ENCODE results near the gene NMD3.

The NMD3 gene

DNA sequence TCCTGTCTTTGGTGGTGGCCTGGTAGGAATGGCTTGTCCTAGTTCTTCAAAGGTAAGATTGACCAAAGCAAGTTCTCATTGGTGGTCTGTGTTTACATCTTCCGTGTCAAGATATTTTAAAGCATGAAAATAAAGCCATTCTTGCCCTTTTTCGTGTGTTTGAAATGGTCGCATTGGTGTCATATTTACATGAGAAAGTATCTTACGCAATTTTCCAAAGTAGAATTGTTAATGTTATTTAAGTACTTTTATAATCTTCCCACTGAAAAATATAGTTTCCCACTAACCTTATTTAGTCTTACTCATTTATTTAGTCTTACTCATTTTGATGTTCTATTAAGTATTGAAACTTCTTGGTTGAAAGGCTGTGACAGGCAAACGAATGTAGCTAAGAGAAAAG, 31.0 kb downstream of the NMD3 start:
- no peaks in the 10 kb centered on the region for H3K27me3 Mint-ChIP-seq
- ATAC-seq (ENCODE audit: low read depth) (no peak), DNase-seq (ENCODE audit: low spot score in 2 of 2) (no peak)
- peaks cover 34% of the 10 kb centered on the region for H3K36me3 Mint-ChIP-seq
- no peak overlapping the region for H3K27ac Mint-ChIP-seq
- H3K4me1 Mint-ChIP-seq, result no peaks in the 10 kb centered on the region
- H3K4me3 Mint-ChIP-seq, result no peak overlapping the region
- no peaks in the 10 kb centered on the region for H3K9me3 Mint-ChIP-seq

DNA sequence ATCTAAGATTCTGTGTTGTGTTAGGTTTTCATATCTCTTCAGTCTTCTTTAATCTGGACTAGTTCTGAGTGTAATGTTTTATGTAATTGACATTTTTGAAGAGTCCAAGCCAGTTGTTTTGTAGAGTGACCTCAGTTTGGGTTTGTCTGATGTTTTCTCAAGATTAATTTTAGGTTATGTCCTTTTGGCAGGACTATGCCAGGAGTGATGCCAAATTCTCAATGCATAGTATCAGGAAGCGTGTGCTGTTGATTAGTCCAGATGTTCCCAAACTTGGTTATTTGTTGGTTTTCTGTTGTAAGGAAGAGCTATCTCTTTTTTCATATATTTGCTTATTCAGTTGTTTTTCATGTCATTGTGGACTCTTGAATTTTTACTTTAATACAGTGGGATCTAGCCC, 32.6 kb downstream of the NMD3 start:
- Mint-ChIP-seq H3K27me3 (no peaks in the 10 kb centered on the region), H3K4me1 (no peaks in the 10 kb centered on the region), H3K36me3 (peaks cover 43% of the 10 kb centered on the region), H3K4me3 (no peak overlapping the region), H3K27ac (no peak overlapping the region), H3K9me3 (no peaks in the 10 kb centered on the region)
- ATAC-seq (ENCODE audit: low read depth) (no peak), DNase-seq (ENCODE audit: low spot score in 2 of 2) (no peak)

DNA sequence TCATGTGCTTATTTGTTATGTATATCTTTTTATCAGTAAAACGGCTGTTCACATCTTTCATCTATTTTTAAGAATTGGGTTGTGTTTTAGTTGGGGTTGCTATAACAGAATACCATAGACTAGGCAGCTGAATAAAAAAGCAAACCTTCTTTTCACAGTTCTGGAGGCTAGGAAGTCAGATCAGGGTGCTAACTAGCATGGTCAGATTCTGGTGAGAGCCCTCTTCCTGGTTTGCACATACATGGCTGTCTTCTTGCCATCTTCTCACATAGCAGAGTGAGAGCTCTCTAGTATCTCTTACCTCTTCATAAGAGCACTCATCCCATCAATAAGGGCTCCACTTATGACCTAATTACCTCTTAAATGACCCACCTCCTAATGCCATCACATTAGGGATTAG, 33.8 kb downstream of the NMD3 start:
- Mint-ChIP-seq H3K4me1 (no peaks in the 10 kb centered on the region), H3K36me3 (peaks cover 41% of the 10 kb centered on the region), H3K9me3 (no peaks in the 10 kb centered on the region), H3K27ac (peak overlapping the region; percentile 35), H3K27me3 (no peaks in the 10 kb centered on the region), H3K4me3 (no peak overlapping the region)
- no peak for ATAC-seq (ENCODE audit: low read depth)
- no peak for DNase-seq (ENCODE audit: low spot score in 2 of 2)

DNA sequence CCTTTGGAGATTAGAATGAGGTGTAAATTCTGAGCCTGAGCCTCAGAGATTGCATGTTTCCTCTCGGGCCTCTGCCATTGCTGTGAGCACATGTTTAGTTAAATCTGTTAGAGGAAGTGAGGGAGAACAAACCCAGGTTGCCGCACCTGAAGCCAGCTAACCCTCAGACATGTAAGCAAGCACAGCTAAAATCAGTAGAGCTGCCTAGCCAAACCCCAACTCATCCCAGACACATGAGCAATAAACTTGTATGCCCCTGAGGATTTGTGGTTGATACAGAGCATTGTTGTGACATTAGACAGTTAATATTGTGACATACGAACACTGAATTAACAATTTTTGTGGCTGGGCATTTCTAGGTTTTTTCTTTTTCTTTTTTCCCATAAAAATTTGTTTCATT, 41.9 kb downstream of the NMD3 start:
- ATAC-seq (ENCODE audit: low read depth) (no peak), DNase-seq (ENCODE audit: low spot score in 2 of 2) (no peak)
- H3K27me3 Mint-ChIP-seq, result no peaks in the 10 kb centered on the region
- H3K4me3 Mint-ChIP-seq, result no peak overlapping the region
- peaks cover 46% of the 10 kb centered on the region for H3K36me3 Mint-ChIP-seq
- H3K4me1 Mint-ChIP-seq, result peaks cover 2% of the 10 kb centered on the region
- peaks cover 11% of the 10 kb centered on the region for H3K9me3 Mint-ChIP-seq
- peak overlapping the region; percentile 25 for H3K27ac Mint-ChIP-seq

DNA sequence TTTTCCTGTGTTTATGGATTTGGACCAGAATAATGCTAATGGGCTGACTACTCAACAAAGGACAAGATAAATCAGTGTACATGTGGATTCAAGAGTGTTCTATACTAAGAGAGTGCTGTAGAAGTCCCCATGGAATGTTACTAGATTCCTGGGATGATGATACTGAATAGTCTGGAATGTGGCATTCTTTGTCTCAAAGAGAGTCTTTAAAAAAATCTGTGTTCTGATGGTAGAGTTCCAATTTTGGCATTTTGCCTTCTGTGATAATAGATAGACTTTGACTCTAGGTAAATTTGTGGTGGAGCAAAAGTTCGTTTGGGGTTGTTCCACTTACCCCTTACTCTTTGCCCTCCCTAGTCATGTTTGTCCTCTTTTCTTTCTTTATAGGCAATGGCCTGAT, 43.7 kb downstream of the NMD3 start:
- Mint-ChIP-seq H3K36me3 (peaks cover 42% of the 10 kb centered on the region), H3K4me3 (no peak overlapping the region), H3K27me3 (no peaks in the 10 kb centered on the region), H3K4me1 (peaks cover 2% of the 10 kb centered on the region), H3K27ac (no peak overlapping the region), H3K9me3 (peaks cover 11% of the 10 kb centered on the region)
- ATAC-seq (ENCODE audit: low read depth) (no peak), DNase-seq (ENCODE audit: low spot score in 2 of 2) (no peak)

DNA sequence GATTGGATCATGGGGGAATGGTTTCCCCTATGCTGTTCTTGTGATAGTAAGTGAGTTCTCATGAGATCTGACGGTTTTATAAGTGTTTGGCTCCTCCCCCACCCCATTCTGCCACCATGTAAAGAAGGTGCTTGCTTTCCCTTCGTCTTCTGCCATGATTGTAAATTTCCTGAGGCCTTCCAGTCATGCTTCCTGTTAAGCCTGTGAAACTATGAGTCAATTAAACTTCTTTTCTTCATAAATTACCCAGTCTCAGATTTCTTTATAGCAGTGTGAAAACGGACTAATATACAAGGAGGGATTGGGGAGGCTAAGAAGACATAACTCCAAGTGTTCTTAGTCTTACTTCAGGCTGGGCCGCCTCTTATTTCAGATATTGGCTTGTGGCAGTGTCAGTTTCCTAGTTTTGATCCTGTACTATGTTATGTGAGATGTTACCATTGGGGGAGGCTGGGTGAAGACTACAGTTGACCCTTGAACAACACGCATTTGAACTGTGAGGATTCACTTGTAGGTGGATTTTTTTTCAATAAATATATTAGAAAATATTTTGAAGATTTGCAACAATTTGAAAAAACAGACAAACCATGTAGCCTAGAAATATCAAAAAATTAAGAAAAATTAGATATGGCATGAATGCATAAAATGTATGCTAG, 44.9 kb downstream of the NMD3 start:
- no peak overlapping the region for H3K27ac Mint-ChIP-seq
- ATAC-seq (ENCODE audit: low read depth) (no peak), DNase-seq (ENCODE audit: low spot score in 2 of 2) (no peak)
- no peak overlapping the region for H3K4me3 Mint-ChIP-seq
- no peaks in the 10 kb centered on the region for H3K27me3 Mint-ChIP-seq
- H3K4me1 Mint-ChIP-seq, result peaks cover 2% of the 10 kb centered on the region
- peaks cover 34% of the 10 kb centered on the region for H3K36me3 Mint-ChIP-seq
- peaks cover 3% of the 10 kb centered on the region for H3K9me3 Mint-ChIP-seq

DNA sequence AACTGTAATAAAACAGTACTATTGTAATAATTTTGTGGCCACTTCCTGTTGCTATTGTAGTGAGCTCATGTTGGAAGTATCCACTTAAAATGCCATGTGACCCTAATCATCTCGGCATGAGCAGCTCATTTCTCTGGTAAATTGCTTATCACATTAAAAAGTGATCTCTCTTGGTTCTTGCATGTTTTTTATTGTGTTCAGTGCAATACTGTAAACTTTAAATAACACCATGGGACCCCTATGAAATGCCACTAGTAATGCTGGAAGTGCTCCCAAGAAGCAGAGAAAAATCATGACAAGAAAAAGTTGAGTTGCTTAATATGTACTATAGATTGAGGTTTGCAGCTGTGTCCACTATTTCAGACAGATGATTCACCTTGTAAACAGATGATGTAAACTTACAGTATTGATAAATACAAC, 45.6 kb downstream of the NMD3 start:
- no peaks in the 10 kb centered on the region for H3K27me3 Mint-ChIP-seq
- DNase-seq (ENCODE audit: low spot score in 2 of 2) (no peak), ATAC-seq (ENCODE audit: low read depth) (no peak)
- H3K4me3 Mint-ChIP-seq, result no peak overlapping the region
- peaks cover 31% of the 10 kb centered on the region for H3K36me3 Mint-ChIP-seq
- peaks cover 1% of the 10 kb centered on the region for H3K4me1 Mint-ChIP-seq
- no peak overlapping the region for H3K27ac Mint-ChIP-seq
- peaks cover 1% of the 10 kb centered on the region for H3K9me3 Mint-ChIP-seq

DNA sequence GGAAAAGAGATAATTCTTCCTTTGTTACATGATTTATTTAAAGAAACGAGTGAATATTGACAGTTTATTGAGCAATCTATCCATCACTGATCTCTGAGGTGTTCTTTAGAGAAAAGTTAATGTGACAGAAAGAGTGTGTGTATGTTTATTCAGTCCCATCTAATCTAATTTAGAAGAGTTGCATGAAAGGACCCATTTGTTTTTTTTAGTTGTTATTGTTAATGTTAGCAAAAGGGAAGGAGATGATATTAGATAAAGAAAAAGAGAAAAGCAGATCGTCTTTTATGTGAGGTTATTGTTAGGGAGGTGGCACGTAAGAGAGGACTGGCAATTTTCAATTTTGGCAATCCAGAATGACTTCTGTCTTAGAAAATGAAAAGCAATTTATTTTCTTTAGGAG, 46.5 kb downstream of the NMD3 start:
- no peaks in the 10 kb centered on the region for H3K27me3 Mint-ChIP-seq
- DNase-seq (ENCODE audit: low spot score in 2 of 2), result no peak
- no peak for ATAC-seq (ENCODE audit: low read depth)
- H3K4me1 Mint-ChIP-seq, result no peaks in the 10 kb centered on the region
- H3K27ac Mint-ChIP-seq, result no peak overlapping the region
- H3K36me3 Mint-ChIP-seq, result peaks cover 28% of the 10 kb centered on the region
- H3K4me3 Mint-ChIP-seq, result no peak overlapping the region
- H3K9me3 Mint-ChIP-seq, result no peaks in the 10 kb centered on the region

DNA sequence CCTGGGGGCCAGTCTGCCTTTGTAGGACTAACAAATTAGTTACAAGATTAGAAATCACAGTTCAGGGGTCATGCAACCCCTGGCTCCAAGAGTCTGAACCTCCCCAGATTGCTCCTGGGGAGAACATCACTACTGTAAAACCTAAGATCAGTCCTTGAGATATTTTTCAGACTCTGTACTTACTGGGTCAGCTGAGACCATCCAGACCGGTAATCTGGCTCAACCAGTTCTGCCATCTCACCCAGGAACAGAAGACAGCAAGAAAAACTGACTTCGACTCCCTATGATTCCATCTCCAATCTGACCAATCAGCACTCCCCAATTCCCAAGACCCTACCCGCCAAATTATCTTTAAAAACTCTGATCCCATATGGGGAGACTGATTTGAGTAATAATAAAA, 47.5 kb downstream of the NMD3 start:
- Mint-ChIP-seq H3K9me3 (no peaks in the 10 kb centered on the region), H3K4me1 (no peaks in the 10 kb centered on the region), H3K27me3 (no peaks in the 10 kb centered on the region), H3K4me3 (no peak overlapping the region), H3K36me3 (peaks cover 23% of the 10 kb centered on the region), H3K27ac (no peak overlapping the region)
- ATAC-seq (ENCODE audit: low read depth) (no peak), DNase-seq (ENCODE audit: low spot score in 2 of 2) (no peak)

DNA sequence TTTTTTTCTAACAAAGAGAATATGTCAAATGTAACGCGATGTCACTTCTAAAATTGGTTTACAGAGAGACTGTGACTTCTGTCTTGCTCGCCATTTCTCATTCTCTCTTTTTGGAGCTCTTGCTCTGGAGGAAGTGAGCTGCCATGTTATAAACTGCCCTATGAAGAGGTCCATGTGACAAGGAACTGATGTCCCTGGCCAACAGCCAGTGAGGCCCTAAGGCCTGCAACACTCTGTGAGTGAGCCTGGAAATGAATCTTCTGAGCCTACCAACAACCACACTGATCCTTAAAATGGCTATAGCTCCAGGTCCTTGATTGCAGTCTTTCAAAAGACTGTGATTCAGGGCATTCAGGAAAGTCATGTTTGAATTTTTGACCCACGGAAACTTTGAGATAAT, 49.9 kb downstream of the NMD3 start:
- Mint-ChIP-seq H3K4me3 (no peak overlapping the region), H3K36me3 (peaks cover 12% of the 10 kb centered on the region), H3K4me1 (no peaks in the 10 kb centered on the region), H3K27me3 (no peaks in the 10 kb centered on the region), H3K27ac (no peak overlapping the region), H3K9me3 (no peaks in the 10 kb centered on the region)
- ATAC-seq (ENCODE audit: low read depth) (no peak), DNase-seq (ENCODE audit: low spot score in 2 of 2) (no peak)

DNA sequence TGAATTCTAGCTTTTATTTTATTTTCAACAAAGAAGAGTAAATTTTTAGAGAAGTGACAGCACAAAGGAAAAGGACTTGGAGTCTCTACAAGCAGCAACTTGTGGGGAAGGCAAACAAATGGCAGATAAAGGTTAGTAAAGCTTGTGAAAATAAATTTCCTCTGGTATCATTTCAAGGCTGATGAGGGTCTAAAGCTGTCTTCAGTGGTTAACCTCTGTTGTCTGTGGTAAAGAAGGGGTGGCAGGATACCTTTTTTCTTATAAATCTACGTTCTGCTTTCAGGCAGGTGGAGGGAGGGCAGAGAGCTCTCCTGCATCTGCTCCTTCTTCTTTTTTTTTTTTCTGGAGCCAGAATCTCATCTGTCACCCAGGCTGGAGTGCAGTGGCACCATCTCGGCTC, 50.5 kb downstream of the NMD3 start:
- no peaks in the 10 kb centered on the region for H3K27me3 Mint-ChIP-seq
- H3K9me3 Mint-ChIP-seq, result no peaks in the 10 kb centered on the region
- no peaks in the 10 kb centered on the region for H3K4me1 Mint-ChIP-seq
- no peak overlapping the region for H3K27ac Mint-ChIP-seq
- DNase-seq (ENCODE audit: low spot score in 2 of 2) (no peak), ATAC-seq (ENCODE audit: low read depth) (no peak)
- H3K36me3 Mint-ChIP-seq, result peaks cover 14% of the 10 kb centered on the region
- H3K4me3 Mint-ChIP-seq, result no peak overlapping the region

DNA sequence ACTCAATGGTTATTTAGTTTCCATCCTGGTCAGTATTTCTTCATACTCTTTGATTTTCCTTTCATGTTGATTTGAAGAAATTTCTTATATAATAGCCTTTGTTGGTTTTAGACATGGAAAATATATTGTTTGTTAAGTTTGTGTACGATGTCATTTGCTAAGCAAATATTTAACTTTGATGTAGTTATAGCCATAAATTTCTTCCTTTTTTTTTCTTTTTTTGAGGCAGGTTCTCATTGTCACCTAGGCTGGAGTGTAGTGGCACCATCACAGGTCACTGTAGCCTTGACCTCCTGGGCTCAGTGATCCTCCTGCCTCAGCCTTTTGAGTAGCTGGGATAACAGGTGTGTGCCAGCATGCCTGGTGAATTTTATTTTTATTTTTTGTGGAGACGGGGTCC, 51.4 kb downstream of the NMD3 start:
- Mint-ChIP-seq H3K27me3 (no peaks in the 10 kb centered on the region), H3K9me3 (no peaks in the 10 kb centered on the region), H3K27ac (no peak overlapping the region), H3K4me3 (no peak overlapping the region), H3K36me3 (peaks cover 14% of the 10 kb centered on the region), H3K4me1 (no peaks in the 10 kb centered on the region)
- DNase-seq (ENCODE audit: low spot score in 2 of 2) (no peak), ATAC-seq (ENCODE audit: low read depth) (no peak)

DNA sequence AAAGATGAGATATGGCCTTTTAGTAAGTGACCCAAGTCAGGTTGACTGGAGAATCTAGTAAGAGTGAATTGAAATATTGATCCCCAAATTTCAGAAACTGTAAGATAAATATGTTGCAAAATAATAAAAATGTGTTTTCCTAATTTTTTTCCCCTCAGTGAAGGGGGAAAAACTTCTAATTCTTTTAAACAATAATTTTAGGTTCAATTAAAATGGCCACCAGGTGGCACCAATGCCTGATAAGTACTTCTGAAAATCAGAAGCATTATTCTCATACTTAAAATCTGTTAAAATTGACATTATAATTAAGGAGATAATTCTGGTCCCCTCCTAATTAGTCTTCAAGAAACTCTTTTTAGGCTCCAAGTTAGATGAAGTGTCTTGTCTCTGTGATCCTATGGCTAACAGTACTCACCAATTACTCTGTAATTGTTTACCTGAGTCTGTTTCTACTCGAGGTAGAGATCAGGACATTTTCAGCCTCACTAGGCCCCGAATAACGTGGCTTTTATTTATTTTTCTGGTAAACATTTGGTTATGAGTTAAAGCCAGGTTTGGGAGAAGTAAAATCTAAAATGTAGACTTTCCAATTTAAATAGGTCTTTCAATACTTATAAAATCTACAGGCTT, 52.6 kb downstream of the NMD3 start:
- H3K4me1 Mint-ChIP-seq, result no peaks in the 10 kb centered on the region
- no peak for DNase-seq (ENCODE audit: low spot score in 2 of 2)

DNA sequence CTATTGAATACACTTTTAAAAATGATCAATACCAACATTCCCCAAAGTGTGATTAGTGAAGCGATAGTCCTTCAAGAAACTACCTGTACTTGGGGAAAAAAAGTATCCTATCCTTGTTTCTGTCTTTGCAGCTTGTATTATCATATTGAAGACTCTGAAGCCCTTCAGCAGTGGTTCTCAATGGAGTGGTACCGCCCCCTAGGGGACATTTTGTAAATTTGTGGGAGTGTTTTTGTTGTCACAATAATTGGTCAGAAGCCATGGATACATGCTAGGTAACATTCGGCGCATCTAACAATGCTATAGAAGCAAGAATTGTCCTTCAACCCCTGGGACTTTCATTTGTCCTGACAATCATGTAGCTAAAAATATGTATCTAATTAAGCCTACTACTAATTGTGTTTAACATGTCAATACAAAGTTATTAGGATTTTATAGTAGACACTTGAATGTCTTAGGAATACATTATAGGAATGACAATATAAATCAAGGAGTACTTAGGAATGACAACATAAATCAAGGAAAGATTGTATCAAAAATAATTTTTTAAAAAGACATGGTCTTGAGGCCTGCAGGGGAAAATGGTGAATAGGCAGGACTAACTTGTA, 53.7 kb downstream of the NMD3 start:
- DNase-seq (ENCODE audit: low spot score in 2 of 2), result peak in 1 of 2 donors; percentile 17
- Mint-ChIP-seq H3K27ac (no peak overlapping the region), H3K27me3 (no peaks in the 10 kb centered on the region), H3K4me3 (no peak overlapping the region), H3K4me1 (no peaks in the 10 kb centered on the region), H3K36me3 (peaks cover 15% of the 10 kb centered on the region), H3K9me3 (peaks cover 6% of the 10 kb centered on the region)
- peak; percentile 42 for ATAC-seq (ENCODE audit: low read depth)

More for the DNA sequence above, 52.6 kb downstream of the NMD3 start:
- Mint-ChIP-seq H3K36me3 (peaks cover 14% of the 10 kb centered on the region), H3K27me3 (no peaks in the 10 kb centered on the region), H3K9me3 (peaks cover 1% of the 10 kb centered on the region), H3K27ac (no peak overlapping the region), H3K4me3 (no peak overlapping the region)
- no peak for ATAC-seq (ENCODE audit: low read depth)

DNA sequence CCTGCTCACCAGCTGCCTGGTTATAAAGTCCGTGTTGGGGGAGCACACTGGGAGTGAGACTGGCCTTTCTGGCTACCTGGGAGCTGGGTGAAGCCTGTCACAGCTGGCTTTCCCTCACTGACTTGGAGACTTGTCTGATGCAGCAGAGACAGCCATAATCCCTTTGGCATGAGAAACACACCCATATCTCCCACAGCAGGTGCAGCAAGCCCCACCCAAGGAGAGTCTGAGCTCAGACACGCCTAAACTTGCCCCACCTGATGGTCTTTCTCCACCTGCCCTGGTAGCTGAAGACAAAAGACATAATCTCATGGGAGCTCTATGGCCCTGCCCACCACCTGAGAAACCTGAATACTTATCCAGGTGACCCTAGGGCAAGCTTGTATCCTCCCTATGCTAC, 54.8 kb downstream of the NMD3 start:
- DNase-seq (ENCODE audit: low spot score in 2 of 2) (no peak), ATAC-seq (ENCODE audit: low read depth) (no peak)
- peaks cover 7% of the 10 kb centered on the region for H3K9me3 Mint-ChIP-seq
- H3K4me3 Mint-ChIP-seq, result no peak overlapping the region
- no peak overlapping the region for H3K27ac Mint-ChIP-seq
- H3K36me3 Mint-ChIP-seq, result peaks cover 13% of the 10 kb centered on the region
- no peaks in the 10 kb centered on the region for H3K4me1 Mint-ChIP-seq
- no peaks in the 10 kb centered on the region for H3K27me3 Mint-ChIP-seq

All from memory B cell (primary cell).